AG04450 (cell line): Measurements from ENCODE around the gene SP7. TPM values are rescaled to one million over a fixed set of nuclear protein-coding genes. Genes with fewer than 3 reads are reported as not detected.

Source experiments
- polyA plus RNA-seq: library from polyadenylated mRNA; depleted of rRNA; stranded (reverse); fragments of >200 nt; gene quantifications from 2 replicates; pipeline ENCODE4 v1.2.3, GENCODE V29; 2011; rRNA removed

The SP7 gene
- polyA plus RNA-seq, 1 experiment = not detected

Other genes starting within 250 kb of the SP7 start
- 182 and 274 TPM in 2 replicates for gene IGFBP6, start 238.7 kb downstream of the SP7 start, polyA plus RNA-seq
- gene SOAT2, start 232.9 kb downstream of the SP7 start, polyA plus RNA-seq = 0.06 TPM in 1 of 2 replicates, not detected in the other
- gene ZNF740, start 155.6 kb downstream of the SP7 start, polyA plus RNA-seq = 20.9 and 21.7 TPM in 2 replicates
- 18.9 and 21.6 TPM in 2 replicates for gene CSAD, start 155.4 kb downstream of the SP7 start, polyA plus RNA-seq
- gene ITGB7, start 129.1 kb downstream of the SP7 start, polyA plus RNA-seq = 0.15 and 0.19 TPM in 2 replicates
- 20.1 and 25.6 TPM in 2 replicates for gene RARG, start 104.1 kb downstream of the SP7 start, polyA plus RNA-seq
- gene ESPL1, start 68.1 kb downstream of the SP7 start, polyA plus RNA-seq = 1.6 and 2.1 TPM in 2 replicates
- 970 and 991 TPM in 2 replicates for gene PFDN5, start 40.8 kb downstream of the SP7 start, polyA plus RNA-seq
- gene MYG1, start 36.7 kb downstream of the SP7 start, polyA plus RNA-seq = 47.8 and 63.2 TPM in 2 replicates
- gene AAAS, start 14.7 kb downstream of the SP7 start, polyA plus RNA-seq = 40.0 and 46.7 TPM in 2 replicates
- 44.6 and 45.9 TPM in 2 replicates for gene SP1, start 43.8 kb upstream of the SP7 start, polyA plus RNA-seq
- not detected in 2 replicates for gene AMHR2, start 87.5 kb upstream of the SP7 start, polyA plus RNA-seq
- 71.4 and 92.8 TPM in 2 replicates for gene PRR13, start 105.4 kb upstream of the SP7 start, polyA plus RNA-seq
- 286 and 408 TPM in 2 replicates for gene PCBP2, start 115.7 kb upstream of the SP7 start, polyA plus RNA-seq
- 35.7 and 46.1 TPM in 2 replicates for gene MAP3K12, start 163.1 kb upstream of the SP7 start, polyA plus RNA-seq
- 25.0 and 33.0 TPM in 2 replicates for gene TARBP2, start 164.9 kb upstream of the SP7 start, polyA plus RNA-seq
- gene NPFF, start 171.1 kb upstream of the SP7 start, polyA plus RNA-seq = not detected in 2 replicates